CD4-positive, alpha-beta T cell treated with Interleukin-4 for 1 hour (primary cell): Measurements from ENCODE around the gene NINJ2.

Source experiments
- DNase-seq, 2 donors: peaks; one replicate each; pipeline ENCODE4 v3.0.0-alpha.2; 2020 to 2022

NINJ2 gene

DNA sequence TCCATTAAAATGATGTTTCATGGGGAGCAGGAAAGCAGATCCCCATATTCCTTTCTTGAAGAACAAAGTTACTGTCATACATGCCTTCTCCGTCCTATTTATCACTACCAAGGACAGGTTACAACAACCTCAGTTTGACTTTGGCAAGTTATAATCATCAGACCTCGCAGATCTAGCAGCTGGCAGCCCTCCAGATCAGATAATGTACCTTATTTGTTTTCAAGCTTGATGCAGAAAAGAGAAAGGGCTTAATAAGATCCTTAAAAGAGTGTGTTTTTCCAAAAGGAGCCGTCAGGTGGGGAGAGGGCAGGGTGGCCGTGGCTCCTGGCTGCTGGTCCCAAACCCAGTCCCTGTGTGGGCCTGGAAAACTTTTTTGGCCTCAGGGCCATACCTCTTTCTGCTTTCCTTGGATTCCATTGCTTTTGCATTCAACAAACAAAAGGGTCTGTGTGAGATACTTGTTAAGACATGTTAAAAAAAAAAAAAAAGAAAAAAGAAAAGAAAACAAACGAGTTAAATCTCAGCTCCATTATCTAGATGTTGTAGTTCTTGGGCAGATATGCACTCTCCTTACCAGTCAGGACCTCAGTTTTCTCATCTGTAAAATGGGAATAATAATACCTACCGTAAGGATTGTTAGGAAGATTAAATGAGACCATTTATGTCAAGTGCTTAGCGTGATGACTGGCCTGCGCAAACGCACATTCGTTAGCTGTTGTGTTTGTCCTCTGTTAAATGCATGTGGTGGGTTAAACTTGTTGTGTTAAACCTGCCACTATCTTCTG is 138.9 kb downstream of the NINJ2 start:
- DNase-seq, result no peak

GRCh38 chr12:522692-523378 is 140.4 kb downstream of the NINJ2 start:
- no peak for DNase-seq

DNA sequence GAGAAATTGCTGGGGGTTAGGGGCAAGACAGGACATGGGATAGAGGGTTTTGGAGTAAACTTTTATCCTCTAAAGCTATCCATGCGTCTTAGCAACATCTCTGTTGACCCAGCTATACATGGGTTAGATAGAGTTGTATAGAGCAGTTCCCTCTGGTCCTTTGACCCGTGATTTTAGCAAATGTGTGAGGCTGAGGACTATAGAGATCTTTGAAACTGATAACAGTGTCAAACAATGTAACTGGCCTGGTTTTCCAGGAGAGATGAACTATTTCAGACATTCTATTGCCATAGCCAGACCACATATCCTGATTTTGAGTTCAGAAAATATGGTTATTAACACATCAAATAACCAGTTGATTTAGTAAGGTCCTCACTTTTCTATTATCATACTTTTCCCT is 143.1 kb downstream of the NINJ2 start:
- no peak for DNase-seq

GRCh38 chr12:517538-517937 is 145.7 kb downstream of the NINJ2 start:
- DNase-seq, result no peak
